Spleen (tissue), 7 donors: ENCODE data around the gene FCRLB.

Source experiments
- POLR2AphosphoS5 ChIP-seq, 3 donors: sonication (generic); formaldehyde crosslinking; IDR thresholded peaks; one replicate each; pipeline ENCODE4 v1.5.1; 2017; ENCODE audit warnings: antibody characterized with exemption in 3 of 3
- TF ChIP-seq, protein P1 (sequence below), 11 experiments: fragments of 200-600 bp in 7 of 11; fragments of 450-650 bp in 4 of 11; sonication (generic) in 4 of 11; IDR thresholded peaks in 8 of 11; conservative IDR thresholded peaks in 3 of 11; 1 replicate in 7 of 11; 2 replicates in 4 of 11; pipeline versions ENCODE4 v1.4.0 to v1.8.0; 2016 to 2021; ENCODE audit warnings: antibody characterized with exemption in 11 of 11, inconsistent platforms in 4 of 11, mild to moderate bottlenecking in 1 of 11
- donor health status: DM: no; HTN: no; CAD: no; lungs with moderate emphysema.
- donor health status: DM: no; HTN: no; CAD: no.
- donor health status: DM: no; HTN: no; CAD: no.

DNA sequence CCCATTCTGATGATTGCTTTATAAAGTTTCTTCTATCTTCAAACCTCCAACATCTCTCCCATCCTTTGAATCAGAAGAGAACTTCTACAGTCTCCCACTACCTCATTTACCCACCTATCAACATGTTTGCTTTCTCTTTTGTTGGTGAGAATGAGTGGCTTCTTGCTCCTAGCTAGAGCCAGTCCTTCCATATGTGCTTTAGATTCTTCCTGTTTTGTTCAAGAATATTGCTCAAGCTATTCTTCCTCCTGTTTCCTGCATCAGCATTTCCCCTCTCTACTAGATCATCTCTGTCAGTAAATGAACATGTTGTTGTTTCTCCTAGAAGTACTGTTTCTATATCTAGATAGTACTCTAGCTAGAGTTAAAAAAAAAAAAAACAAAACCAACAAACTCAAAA is 51.1 kb downstream of the FCRLB start:
- TF ChIP-seq, protein P1, sequence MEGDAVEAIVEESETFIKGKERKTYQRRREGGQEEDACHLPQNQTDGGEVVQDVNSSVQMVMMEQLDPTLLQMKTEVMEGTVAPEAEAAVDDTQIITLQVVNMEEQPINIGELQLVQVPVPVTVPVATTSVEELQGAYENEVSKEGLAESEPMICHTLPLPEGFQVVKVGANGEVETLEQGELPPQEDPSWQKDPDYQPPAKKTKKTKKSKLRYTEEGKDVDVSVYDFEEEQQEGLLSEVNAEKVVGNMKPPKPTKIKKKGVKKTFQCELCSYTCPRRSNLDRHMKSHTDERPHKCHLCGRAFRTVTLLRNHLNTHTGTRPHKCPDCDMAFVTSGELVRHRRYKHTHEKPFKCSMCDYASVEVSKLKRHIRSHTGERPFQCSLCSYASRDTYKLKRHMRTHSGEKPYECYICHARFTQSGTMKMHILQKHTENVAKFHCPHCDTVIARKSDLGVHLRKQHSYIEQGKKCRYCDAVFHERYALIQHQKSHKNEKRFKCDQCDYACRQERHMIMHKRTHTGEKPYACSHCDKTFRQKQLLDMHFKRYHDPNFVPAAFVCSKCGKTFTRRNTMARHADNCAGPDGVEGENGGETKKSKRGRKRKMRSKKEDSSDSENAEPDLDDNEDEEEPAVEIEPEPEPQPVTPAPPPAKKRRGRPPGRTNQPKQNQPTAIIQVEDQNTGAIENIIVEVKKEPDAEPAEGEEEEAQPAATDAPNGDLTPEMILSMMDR (IDR thresholded peaks at IDR 0.05 in 8 of 11, conservative IDR thresholded peaks at IDR 0.05 in 3 of 11), result no peak
- peak in 1 of 3 donors; percentile 17 for TF ChIP-seq POLR2AphosphoS5 (IDR thresholded peaks at IDR 0.05)
